GM13976 (cell line): Measurements from ENCODE around the gene SOBP.
"Not testable (repeated sequence)": the region's sequence is repeated elsewhere in the genome, so short reads cannot be mapped to it uniquely, and the experiment has no call there.

ENCODE experiments used
- DNase-seq: peaks from one replicate; pipeline ENCODE4 v3.0.0; 2012; ENCODE audit warnings: low spot score
- in situ Hi-C: fragments of 300-500 bp; cut with MboI; formaldehyde crosslinking; loops from one replicate; pipeline ENCODE4 v1.12.0; 2022; ENCODE audit warnings: low sequenced_read_pairs, mixed read lengths, inconsistent platforms; ENCODE audit not compliant: unreplicated experiment
- TF ChIP-seq, protein P1 (sequence below): IDR thresholded peaks from 2 replicates; pipeline ENCODE4 v1.5.1; 2012; ENCODE audit warnings: borderline replicate concordance, mild to moderate bottlenecking; ENCODE audit not compliant: insufficient read depth; ENCODE audit errors: extremely low read depth, missing control alignments, control extremely low read depth

Gene SOBP

DNA sequence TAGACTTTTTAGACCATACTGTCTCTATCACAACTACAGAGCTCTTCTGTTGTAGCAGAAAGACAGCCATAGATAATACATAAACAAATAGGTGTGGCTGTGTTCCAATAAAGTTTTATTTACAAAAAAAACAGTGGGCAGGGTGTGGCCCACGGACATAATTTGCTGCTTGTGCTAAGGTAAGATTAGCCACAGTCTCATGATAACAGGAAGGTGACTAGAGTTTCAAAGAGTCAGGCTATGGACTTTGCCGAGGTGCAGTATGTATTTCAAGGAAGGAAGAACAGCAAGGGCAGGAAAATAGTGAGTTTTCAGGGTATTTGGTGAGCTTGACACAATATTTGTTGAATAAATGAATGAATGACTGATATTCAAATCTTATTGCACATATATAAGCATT lies 20.2 kb downstream of the SOBP start:
- in situ Hi-C loops = no loop called here
- DNase-seq = no peak
- TF ChIP-seq, protein P1, sequence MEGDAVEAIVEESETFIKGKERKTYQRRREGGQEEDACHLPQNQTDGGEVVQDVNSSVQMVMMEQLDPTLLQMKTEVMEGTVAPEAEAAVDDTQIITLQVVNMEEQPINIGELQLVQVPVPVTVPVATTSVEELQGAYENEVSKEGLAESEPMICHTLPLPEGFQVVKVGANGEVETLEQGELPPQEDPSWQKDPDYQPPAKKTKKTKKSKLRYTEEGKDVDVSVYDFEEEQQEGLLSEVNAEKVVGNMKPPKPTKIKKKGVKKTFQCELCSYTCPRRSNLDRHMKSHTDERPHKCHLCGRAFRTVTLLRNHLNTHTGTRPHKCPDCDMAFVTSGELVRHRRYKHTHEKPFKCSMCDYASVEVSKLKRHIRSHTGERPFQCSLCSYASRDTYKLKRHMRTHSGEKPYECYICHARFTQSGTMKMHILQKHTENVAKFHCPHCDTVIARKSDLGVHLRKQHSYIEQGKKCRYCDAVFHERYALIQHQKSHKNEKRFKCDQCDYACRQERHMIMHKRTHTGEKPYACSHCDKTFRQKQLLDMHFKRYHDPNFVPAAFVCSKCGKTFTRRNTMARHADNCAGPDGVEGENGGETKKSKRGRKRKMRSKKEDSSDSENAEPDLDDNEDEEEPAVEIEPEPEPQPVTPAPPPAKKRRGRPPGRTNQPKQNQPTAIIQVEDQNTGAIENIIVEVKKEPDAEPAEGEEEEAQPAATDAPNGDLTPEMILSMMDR = no peak

DNA sequence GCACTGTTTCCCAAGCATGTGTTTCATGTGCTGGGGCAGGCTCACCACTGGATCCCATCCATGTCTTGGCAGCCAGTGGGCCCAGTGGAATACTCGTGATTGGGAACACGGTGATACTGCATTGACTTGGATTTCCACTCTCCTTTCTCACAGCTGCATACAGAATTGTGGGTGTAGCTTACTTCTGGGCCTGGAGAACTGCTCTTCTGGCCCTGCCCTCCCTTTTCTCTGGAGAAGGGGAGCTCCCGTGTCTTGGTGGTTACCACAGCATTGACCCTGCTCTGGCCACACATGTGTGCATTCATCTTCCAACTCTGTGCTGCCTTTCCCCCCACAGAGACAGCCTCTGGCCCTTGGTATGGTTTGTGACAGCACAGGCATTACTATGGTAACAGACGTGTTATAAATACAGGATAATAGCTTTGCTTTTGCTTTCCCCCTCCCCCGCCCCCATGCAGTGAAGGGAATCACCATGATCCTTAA lies 21.6 kb downstream of the SOBP start:
- in situ Hi-C loops = no loop called here
- no peak for DNase-seq
- TF ChIP-seq, protein P1 = no peak

DNA sequence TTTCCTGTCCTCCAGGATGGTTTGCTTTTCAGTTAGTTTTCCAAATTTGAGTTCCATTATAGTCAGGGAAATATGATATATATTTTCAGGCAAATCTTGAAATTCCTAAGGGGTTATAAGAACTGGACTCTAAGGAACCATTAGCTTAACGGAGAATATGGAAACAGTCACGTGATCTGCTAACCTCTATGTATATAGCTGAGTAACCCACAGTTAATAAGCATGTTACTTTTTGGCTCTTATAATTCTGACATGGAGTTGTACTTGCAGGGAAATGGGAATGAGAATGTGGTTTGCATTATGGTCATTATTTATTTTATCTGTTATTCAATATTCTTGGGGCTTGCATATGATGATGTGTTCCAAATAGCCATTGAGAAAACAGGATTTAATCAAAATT lies 23.3 kb downstream of the SOBP start:
- no peak for DNase-seq
- TF ChIP-seq, protein P1 = no peak
- in situ Hi-C loops = no loop called here

DNA sequence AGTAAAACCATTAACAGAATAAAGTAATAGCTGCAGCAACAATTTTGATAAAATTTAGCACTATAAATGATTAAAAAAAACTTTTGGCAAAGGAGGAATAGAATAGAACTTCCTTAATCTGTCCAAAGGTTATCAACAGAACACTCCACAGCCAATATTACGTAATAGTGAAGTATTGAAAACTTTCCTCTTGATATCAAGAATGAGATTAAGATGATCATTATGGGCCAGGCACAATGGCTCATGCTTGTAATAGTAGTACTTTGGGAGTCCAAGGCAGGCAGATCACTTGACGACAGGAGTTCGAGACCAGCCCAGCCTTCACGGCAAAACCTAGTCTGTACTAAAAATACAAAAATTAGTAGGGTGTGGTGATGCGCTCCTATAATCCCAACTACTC lies 26.0 kb downstream of the SOBP start:
- in situ Hi-C loops = no loop called here
- TF ChIP-seq, protein P1 = no peak
- DNase-seq = no peak

DNA sequence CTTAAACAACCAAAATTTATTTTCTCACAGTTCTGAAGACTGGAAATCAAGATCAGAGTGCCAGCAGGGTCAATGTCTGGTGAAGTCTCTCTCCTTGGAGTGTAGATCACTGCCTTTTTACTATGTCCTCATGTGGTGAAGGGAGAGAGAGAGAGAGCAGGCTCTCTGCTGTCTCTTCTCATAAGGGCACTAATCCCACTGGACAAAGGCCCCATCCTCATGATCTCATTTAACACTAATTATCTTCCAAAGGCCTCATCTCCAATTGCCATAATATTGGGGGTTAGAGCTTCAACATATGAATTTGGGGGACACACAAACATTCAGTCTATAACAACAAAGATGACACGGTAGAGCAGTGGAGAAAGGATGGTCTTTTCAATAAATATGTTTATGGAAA lies 27.4 kb downstream of the SOBP start:
- TF ChIP-seq, protein P1 = no peak
- no peak for DNase-seq
- in situ Hi-C loops = no loop called here

DNA sequence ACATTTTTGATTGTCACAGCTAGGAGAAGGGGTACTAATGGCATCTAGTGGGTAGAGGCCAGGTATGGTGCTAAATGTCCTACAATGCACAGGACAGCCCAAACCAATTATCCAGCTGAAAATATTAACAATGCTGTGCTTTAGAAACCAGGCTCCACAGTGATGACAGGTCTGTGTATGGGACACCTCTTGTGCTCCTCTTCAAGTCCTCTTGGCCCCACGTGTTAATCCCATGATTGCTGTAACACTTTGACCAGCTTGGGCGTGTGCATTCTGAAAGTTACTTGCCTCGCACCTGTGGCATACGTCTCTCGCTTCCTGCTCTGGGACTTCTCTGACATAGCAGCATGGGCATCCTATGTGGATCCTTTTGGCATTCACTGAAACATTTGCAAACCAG lies 29.3 kb downstream of the SOBP start:
- in situ Hi-C loops, DNase-seq: not testable (repeated sequence)

DNA sequence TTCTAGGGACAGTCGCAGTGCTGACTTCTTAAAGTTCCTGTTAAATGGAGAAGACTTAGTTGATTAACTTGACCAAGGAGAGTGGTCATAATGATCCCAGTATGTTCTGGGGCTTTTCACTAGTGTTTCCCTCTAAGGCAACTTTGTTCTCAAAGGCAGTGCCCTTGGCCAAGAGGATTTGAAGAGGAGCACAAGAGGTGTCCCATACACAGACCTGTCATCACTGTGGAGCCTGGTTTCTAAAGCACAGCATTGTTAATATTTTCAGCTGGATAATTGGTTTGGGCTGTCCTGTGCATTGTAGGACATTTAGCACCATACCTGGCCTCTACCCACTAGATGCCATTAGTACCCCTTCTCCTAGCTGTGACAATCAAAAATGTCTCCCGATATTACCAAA lies 30.8 kb downstream of the SOBP start:
- in situ Hi-C loops, DNase-seq: not testable (repeated sequence)

DNA sequence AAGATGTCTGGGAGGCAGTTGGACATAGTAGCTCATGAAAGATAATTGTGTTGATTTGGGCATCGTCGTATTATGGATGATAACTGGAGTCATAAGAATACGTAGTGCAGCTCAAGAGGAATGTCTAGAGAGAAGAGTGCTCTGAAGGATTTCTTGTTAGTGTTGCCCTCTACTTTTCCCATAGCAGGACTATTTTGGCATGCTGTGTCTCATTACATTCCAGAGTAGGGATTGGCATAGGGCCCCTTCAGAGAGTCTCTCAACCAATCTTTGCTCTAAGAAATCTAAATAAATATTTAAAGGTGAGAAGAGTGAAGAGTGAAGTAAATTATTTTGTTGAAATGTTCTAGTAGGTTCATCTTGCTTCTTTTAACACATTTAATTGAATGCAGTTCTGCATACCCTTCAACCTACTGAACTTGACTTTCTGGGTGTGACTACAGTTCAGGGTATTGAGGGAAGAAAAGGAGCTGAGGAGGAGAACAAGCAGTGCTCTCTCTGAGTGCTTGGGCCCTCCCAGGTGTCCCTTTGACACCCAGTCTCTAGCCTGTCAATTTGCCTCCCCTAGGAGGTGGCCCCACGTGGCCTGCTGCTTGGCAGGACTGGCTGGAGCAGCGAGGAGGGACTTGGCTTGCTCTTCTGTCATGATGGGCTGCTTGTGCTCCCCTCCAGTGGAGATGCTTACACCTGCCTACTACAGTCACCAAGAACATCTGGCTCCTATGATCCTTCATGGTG lies 33.3 kb downstream of the SOBP start:
- in situ Hi-C loops = no loop called here
- DNase-seq = no peak
- TF ChIP-seq, protein P1 = no peak
